GM12878 (cell line): ENCODE measurements around the gene CRMP1. TPM values are rescaled to one million over a fixed set of nuclear protein-coding genes. Genes with fewer than 3 reads are reported as not detected.

Source experiments
- ATAC-seq: fragments of 200-7000 bp; cut with Tn5 transposase; 3 replicates; pipeline ENCODE4 v1.9.1; 2020; ENCODE audit warnings: mild to moderate bottlenecking, moderate library complexity
- BruUV-seq: library from RNA; stranded (reverse); fragments of 400-500 nt; replicated peaks from 2 replicates; lab custom pipeline; 2021; lab: Mats Ljungman, UMichigan
- CTCF ChIA-PET: fragments of 300-600 bp; sonication (Branson Sonifier 250); formaldehyde crosslinking; extraction: SDS; loops from one replicate; lab custom pipeline; 2021; ENCODE audit warnings: inconsistent platforms; lab: Yijun Ruan, JAX
- POLR2A ChIA-PET: fragments of 350-600 bp; formaldehyde crosslinking; extraction: SDS; loops from one replicate; lab custom pipeline; 2021; ENCODE audit warnings: inconsistent platforms; lab: Charles Lee
- RAD21 ChIA-PET: fragments of 300-600 bp; sonication (Branson Sonifier 250); formaldehyde crosslinking; loops from one replicate; lab custom pipeline; 2023; ENCODE audit warnings: antibody characterized with exemption; ENCODE audit not compliant: unreplicated experiment; lab: Charles Lee
- SMC1A ChIA-PET: fragments of 300-600 bp; sonication (Branson Sonifier 250); formaldehyde crosslinking; loops from one replicate; lab custom pipeline; 2023; ENCODE audit not compliant: unreplicated experiment, uncharacterized antibody; lab: Charles Lee
- DNase-seq: peaks from one replicate; pipeline ENCODE4 v3.0.0-alpha.2; 2011; ENCODE audit warnings: low read depth, low spot score
- FAIRE-seq: peaks from 3 replicates; lab custom pipeline; 2011; peaks lifted over from hg19 to GRCh38; lab: Jason Lieb, UNC
- H2AFZ ChIP-seq: 2 replicates; pipeline ENCODE4 v1.6.0; 2011; ENCODE audit warnings: low read depth, low read length, control low read depth; ENCODE audit not compliant: control insufficient read depth
- H3K27ac ChIP-seq: 2 replicates; pipeline ENCODE4 v1.5.1; 2011; ENCODE audit warnings: control low read depth; ENCODE audit not compliant: control insufficient read depth, insufficient read depth
- H3K27me3 ChIP-seq, 2 experiments: replicated peaks in 1 of 2; 2 replicates each; pipeline versions ENCODE4 v1.6.0 to v1.6.1; 2011; ENCODE audit warnings: low read length in 1 of 2; ENCODE audit not compliant: control insufficient read depth in 2 of 2, insufficient read depth in 2 of 2
- H3K36me3 ChIP-seq, 2 experiments: 2 replicates each; pipeline ENCODE4 v1.5.1; 2011; ENCODE audit warnings: low read length in 1 of 2; ENCODE audit not compliant: control insufficient read depth in 2 of 2, insufficient read depth in 2 of 2
- H3K4me1 ChIP-seq: 2 replicates; pipeline ENCODE4 v1.6.1; 2011; ENCODE audit warnings: mild to moderate bottlenecking, low read length, moderate library complexity, mixed read lengths; ENCODE audit not compliant: control insufficient read depth, insufficient read depth
- H3K4me2 ChIP-seq: 2 replicates; pipeline ENCODE4 v1.6.0; 2011; ENCODE audit warnings: control low read depth; ENCODE audit not compliant: control insufficient read depth, insufficient read depth
- H3K4me3 ChIP-seq: fragments of 200-600 bp; sonication (generic); 2 replicates; pipeline ENCODE4 v1.5.1; 2016
- H3K79me2 ChIP-seq: 2 replicates; pipeline ENCODE4 v1.6.0; 2011; ENCODE audit warnings: low read length; ENCODE audit not compliant: control insufficient read depth, insufficient read depth
- H3K9ac ChIP-seq: 2 replicates; pipeline ENCODE4 v1.8.0; 2011; ENCODE audit warnings: low read length, control low read depth, mixed read lengths; ENCODE audit not compliant: control insufficient read depth, insufficient read depth
- H3K9me3 ChIP-seq: replicated peaks from 3 replicates; pipeline ENCODE4 v1.5.1; 2011; ENCODE audit warnings: mild to moderate bottlenecking, low read length; ENCODE audit not compliant: control insufficient read depth, insufficient read depth
- H4K20me1 ChIP-seq: 2 replicates; pipeline ENCODE4 v1.6.0; 2011; ENCODE audit not compliant: control insufficient read depth, insufficient read depth
- BHLHE40 ChIP-seq, 2 experiments: fragments of 450-650 bp in 1 of 2; IDR thresholded peaks; 2 replicates each; pipeline ENCODE4 v1.6.1; 2011 to 2017; ENCODE audit warnings: low read depth in 2 of 2, borderline replicate concordance in 1 of 2, improper control_type of control experiment in 1 of 2, low read length in 1 of 2, mild to moderate bottlenecking in 1 of 2
- CBFB ChIP-seq: IDR thresholded peaks from 2 replicates; pipeline ENCODE4 v1.6.1; 2016; ENCODE audit warnings: antibody characterized with exemption, low read depth
- CBX5 ChIP-seq: sonication (generic); IDR thresholded peaks from 2 replicates; pipeline ENCODE4 v1.6.1; 2016; ENCODE audit warnings: low read depth, moderate library complexity, mild to moderate bottlenecking, inconsistent platforms
- GABPA ChIP-seq: IDR thresholded peaks from 2 replicates; pipeline ENCODE4 v1.6.1; 2014; ENCODE audit warnings: antibody characterized with exemption, low read depth, mild to moderate bottlenecking, inconsistent platforms
- IRF4 ChIP-seq: IDR thresholded peaks from 2 replicates; pipeline ENCODE4 v1.6.1; 2011; ENCODE audit warnings: low read depth, low read length
- SMAD1 ChIP-seq: fragments of 450-650 bp; IDR thresholded peaks from 2 replicates; pipeline ENCODE4 v1.6.1; 2018; ENCODE audit warnings: mild to moderate bottlenecking, low read depth; ENCODE audit not compliant: partially characterized antibody
- WGBS: methylation state at CpG from one replicate; pipeline ENCODE4 v1.1.6; 2016; ENCODE audit warnings: low lambda C conversion rate; ENCODE audit not compliant: insufficient replicate concordance, insufficient coverage; ENCODE audit errors: missing lambda C conversion rate; 5-methylcytosine and 5-hydroxymethylcytosine counted together
- in situ Hi-C: fragments of 300-500 bp; cut with MboI; formaldehyde crosslinking; loops from 9 replicates; pipeline ENCODE4 v1.14.3; 2018; ENCODE audit warnings: mixed read lengths
- intact Hi-C: fragments of 100-400 bp; cut with micrococcal nuclease; formaldehyde crosslinking; loops from one replicate; pipeline ENCODE4 v1.14.2; 2022; ENCODE audit not compliant: unreplicated experiment
- polyA plus RNA-seq, 11 experiments: library from polyadenylated mRNA; depleted of rRNA in 4 of 11; unstranded in 6 of 11; stranded (reverse) in 5 of 11; fragments of >200 nt; fragmentation: Nextera tagmentation in 4 of 11; fragmentation: Illumina TruSeq in 1 of 11; extraction: Ambion mirVana in 4 of 11; extraction: Trizol in 1 of 11; gene quantifications; 1 replicate in 1 of 11; 2 replicates in 10 of 11; pipeline versions ENCODE4 v1.2.1 to v1.2.3, GENCODE V29; 2011 to 2016; ENCODE audit warnings: inconsistent platforms in 2 of 11, missing spikeins in 2 of 11, low read depth in 1 of 11
- total RNA-seq, 4 experiments: library from RNA; depleted of rRNA in 3 of 4; stranded (reverse); fragments of >200 nt in 3 of 4; fragmentation: Illumina TruSeq in 1 of 4; extraction: Trizol in 1 of 4; gene quantifications; 2 replicates each; pipeline versions ENCODE4 v1.2.1 to v1.2.3, GENCODE V29; 2013 to 2021
- TF ChIP-seq, protein P1 (sequence below), 3 experiments: IDR thresholded peaks in 2 of 3; conservative IDR thresholded peaks in 1 of 3; 2 replicates each; pipeline ENCODE4 v1.5.1; 2011; ENCODE audit warnings: low read depth in 3 of 3, low read length in 3 of 3, mild to moderate bottlenecking in 3 of 3, control low read depth in 2 of 3, moderate library complexity in 2 of 3, inconsistent platforms in 1 of 3, mixed read lengths in 1 of 3; ENCODE audit not compliant: control insufficient read depth in 2 of 3, insufficient read depth in 1 of 3; ENCODE audit errors: extremely low read depth in 1 of 3
- TF ChIP-seq, protein P2 (sequence below): IDR thresholded peaks from 2 replicates; pipeline ENCODE4 v1.6.1; 2012; ENCODE audit warnings: low read depth, low read length, improper control_type of control experiment

The CRMP1 gene
- total and polyA plus RNA-seq, 10 of the 15 experiments (the other 5 are each of a cell fraction or from before 2014, with no cell fraction given) = 0.03 to 1.4 (median 0.12) TPM; not detected in 2

DNA sequence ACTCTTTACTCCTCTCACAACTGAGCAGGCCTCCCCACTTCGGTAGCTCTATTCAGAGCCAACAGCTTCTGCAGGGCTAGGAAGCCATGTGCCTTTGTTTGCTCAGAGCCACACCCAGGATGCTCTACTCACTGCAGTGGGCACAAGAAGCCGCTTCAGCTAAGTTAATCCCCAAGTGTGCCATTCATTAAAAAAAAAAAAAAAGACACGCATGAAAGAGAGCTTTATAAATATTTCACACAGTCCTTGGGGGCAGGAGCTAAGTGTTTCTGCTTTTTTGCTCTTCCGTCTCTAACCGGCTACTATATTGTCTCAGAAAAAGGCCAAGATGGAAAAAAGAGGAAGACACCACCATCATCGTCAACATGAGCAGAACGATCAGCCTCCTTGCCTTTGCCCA lies 8.1 kb downstream of the CRMP1 start:
- FAIRE-seq (no peak), DNase-seq (no peak), ATAC-seq (no peak)
- in situ Hi-C loops = no loop called here
- Histone ChIP-seq H2AFZ (no peak overlapping the region), H4K20me1 (no peaks in the 10 kb centered on the region), H3K27me3 (peaks cover 0 to 6% of the 10 kb centered on the region in 2 experiments; a peak in 3 of 4 replicates), H3K9ac (no peak overlapping the region), H3K4me2 (no peak overlapping the region), H3K4me3 (no peak overlapping the region), H3K36me3 (no peaks in the 10 kb centered on the region), H3K4me1 (no peaks in the 10 kb centered on the region), H3K79me2 (no peaks in the 10 kb centered on the region), H3K27ac (no peak overlapping the region), H3K9me3 (no peaks in the 10 kb centered on the region)
- ChIA-PET RAD21 (no interaction called here), POLR2A (no interaction called here), CTCF (interaction anchor here (0.8 kb wide), 1 partner anchor 13 kb away, joined by 3 read pairs; no protein-coding TSS in a partner anchor), SMC1A (no interaction called here)
- no peak for TF ChIP-seq BHLHE40 (IDR thresholded peaks at IDR 0.05; ENCODE audit: borderline replicate concordance in 1 of 2, low read depth in 2 of 2, low read length in 1 of 2)
- TF ChIP-seq IRF4 = no peak
- no peak for TF ChIP-seq CBX5
- TF ChIP-seq, protein P1, sequence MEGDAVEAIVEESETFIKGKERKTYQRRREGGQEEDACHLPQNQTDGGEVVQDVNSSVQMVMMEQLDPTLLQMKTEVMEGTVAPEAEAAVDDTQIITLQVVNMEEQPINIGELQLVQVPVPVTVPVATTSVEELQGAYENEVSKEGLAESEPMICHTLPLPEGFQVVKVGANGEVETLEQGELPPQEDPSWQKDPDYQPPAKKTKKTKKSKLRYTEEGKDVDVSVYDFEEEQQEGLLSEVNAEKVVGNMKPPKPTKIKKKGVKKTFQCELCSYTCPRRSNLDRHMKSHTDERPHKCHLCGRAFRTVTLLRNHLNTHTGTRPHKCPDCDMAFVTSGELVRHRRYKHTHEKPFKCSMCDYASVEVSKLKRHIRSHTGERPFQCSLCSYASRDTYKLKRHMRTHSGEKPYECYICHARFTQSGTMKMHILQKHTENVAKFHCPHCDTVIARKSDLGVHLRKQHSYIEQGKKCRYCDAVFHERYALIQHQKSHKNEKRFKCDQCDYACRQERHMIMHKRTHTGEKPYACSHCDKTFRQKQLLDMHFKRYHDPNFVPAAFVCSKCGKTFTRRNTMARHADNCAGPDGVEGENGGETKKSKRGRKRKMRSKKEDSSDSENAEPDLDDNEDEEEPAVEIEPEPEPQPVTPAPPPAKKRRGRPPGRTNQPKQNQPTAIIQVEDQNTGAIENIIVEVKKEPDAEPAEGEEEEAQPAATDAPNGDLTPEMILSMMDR (IDR thresholded peaks at IDR 0.05 in 2 of 3, conservative IDR thresholded peaks at IDR 0.05 in 1 of 3; ENCODE audit: control insufficient read depth in 2 of 3, extremely low read depth in 1 of 3, insufficient read depth in 1 of 3, low read depth in 3 of 3, low read length in 3 of 3) = no peak
- TF ChIP-seq, protein P2, sequence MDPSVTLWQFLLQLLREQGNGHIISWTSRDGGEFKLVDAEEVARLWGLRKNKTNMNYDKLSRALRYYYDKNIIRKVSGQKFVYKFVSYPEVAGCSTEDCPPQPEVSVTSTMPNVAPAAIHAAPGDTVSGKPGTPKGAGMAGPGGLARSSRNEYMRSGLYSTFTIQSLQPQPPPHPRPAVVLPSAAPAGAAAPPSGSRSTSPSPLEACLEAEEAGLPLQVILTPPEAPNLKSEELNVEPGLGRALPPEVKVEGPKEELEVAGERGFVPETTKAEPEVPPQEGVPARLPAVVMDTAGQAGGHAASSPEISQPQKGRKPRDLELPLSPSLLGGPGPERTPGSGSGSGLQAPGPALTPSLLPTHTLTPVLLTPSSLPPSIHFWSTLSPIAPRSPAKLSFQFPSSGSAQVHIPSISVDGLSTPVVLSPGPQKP = no peak
- no peak for TF ChIP-seq CBFB
- TF ChIP-seq GABPA = no peak
- TF ChIP-seq SMAD1 = no peak
- WGBS = 29% methylated on average over 7 of the region's 7 CpGs
- intact Hi-C loops = no loop called here
- no TSS peak for BruUV-seq
